Left ventricle myocardium inferior (tissue), 1 donor: ENCODE data around the gene NLGN1. TPM values are rescaled to one million over a fixed set of nuclear protein-coding genes. Genes with fewer than 3 reads are reported as not detected.

ENCODE experiments used
- DNase-seq: peaks from one replicate; pipeline ENCODE4 v3.0.0-alpha.2; 2020
- H3K27ac ChIP-seq: fragments of 200-600 bp; replicated peaks from 2 replicates; pipeline ENCODE4 v1.8.0; 2021
- H3K27me3 ChIP-seq: fragments of 200-600 bp; 2 replicates; pipeline ENCODE4 v1.8.0; 2021; ENCODE audit warnings: low read depth
- H3K36me3 ChIP-seq: fragments of 200-600 bp; 2 replicates; pipeline ENCODE4 v1.8.0; 2021
- H3K4me1 ChIP-seq: fragments of 200-600 bp; 2 replicates; pipeline ENCODE4 v1.8.0; 2021
- H3K4me3 ChIP-seq: fragments of 200-600 bp; 2 replicates; pipeline ENCODE4 v1.8.0; 2021; ENCODE audit warnings: mild to moderate bottlenecking, moderate library complexity
- H3K9me3 ChIP-seq: fragments of 200-600 bp; replicated peaks from 2 replicates; pipeline ENCODE4 v1.8.0; 2021
- CTCF ChIP-seq: fragments of 200-600 bp; IDR thresholded peaks from 2 replicates; pipeline ENCODE4 v1.8.0; 2021; ENCODE audit warnings: antibody characterized with exemption, mild to moderate bottlenecking, borderline replicate concordance
- intact Hi-C: fragments of 100-400 bp; cut with micrococcal nuclease; formaldehyde crosslinking; loops from one replicate; pipeline ENCODE4 v1.11.0; 2022
- total RNA-seq: library from RNA; stranded (reverse); fragmentation: NEBNext Ultra II Directional; extraction: Animal tissue kit (Norgen Biotek cat#: 25700); gene quantifications from one replicate; pipeline ENCODE4 v1.2.1, GENCODE V29; 2021
- donor health status: DM: no; HTN: yes; CAD: no; lungs with severe emphysema.

The NLGN1 gene
- total RNA-seq, 1 donor from 2014 or later, result 13.7 TPM

DNA sequence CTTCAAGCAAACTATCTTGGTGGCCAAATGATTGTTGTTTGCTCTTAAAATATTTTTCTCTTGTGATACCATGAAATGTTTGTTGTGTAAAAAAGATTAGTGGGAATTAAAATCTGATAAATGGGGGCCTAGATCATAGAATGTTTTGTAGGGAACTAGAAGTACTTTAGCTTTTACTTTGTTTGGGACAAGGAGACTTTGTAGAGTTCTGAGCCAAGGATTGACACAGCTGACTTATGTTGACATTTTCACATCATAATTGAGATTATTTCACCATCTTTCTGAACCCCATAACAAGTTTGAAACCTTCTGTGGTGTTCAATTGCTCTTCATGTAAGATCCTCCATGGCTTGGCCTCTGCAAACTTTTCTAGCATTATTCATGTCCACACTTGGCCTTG is 235.4 kb downstream of the NLGN1 start:
- no peak for DNase-seq
- no peak overlapping the region for H3K4me3 ChIP-seq
- H3K27me3 ChIP-seq, result no peaks in the 10 kb centered on the region
- peaks cover 7% of the 10 kb centered on the region for H3K4me1 ChIP-seq
- no peaks in the 10 kb centered on the region for H3K36me3 ChIP-seq
- intact Hi-C loops, result no loop called here
- no peak overlapping the region for H3K27ac ChIP-seq
- no peak for TF ChIP-seq CTCF
- H3K9me3 ChIP-seq, result no peaks in the 10 kb centered on the region

- DNase-seq, result no peak
- no peaks in the 10 kb centered on the region for H3K27me3 ChIP-seq
- H3K36me3 ChIP-seq, result no peaks in the 10 kb centered on the region
- intact Hi-C loops, result no loop called here
- peaks cover 7% of the 10 kb centered on the region for H3K4me1 ChIP-seq
- no peak overlapping the region for H3K27ac ChIP-seq
- no peaks in the 10 kb centered on the region for H3K9me3 ChIP-seq
- TF ChIP-seq CTCF, result no peak
- H3K4me3 ChIP-seq, result no peak overlapping the region
These were observed 238.3 kb downstream of the NLGN1 start for GRCh38 chr3:173635826-173636225.

- Histone ChIP-seq H3K36me3 (no peaks in the 10 kb centered on the region), H3K9me3 (no peaks in the 10 kb centered on the region), H3K4me3 (no peak overlapping the region), H3K4me1 (peaks cover 7% of the 10 kb centered on the region), H3K27ac (no peak overlapping the region), H3K27me3 (no peaks in the 10 kb centered on the region)
- no peak for TF ChIP-seq CTCF
- DNase-seq, result no peak
- intact Hi-C loops, result no loop called here
These were observed 241.6 kb downstream of the NLGN1 start for GRCh38 chr3:173639098-173639497.

GRCh38 chr3:173641696-173642095 is 244.2 kb downstream of the NLGN1 start:
- no peak for TF ChIP-seq CTCF
- intact Hi-C loops, result no loop called here
- Histone ChIP-seq H3K27ac (no peak overlapping the region), H3K4me3 (no peak overlapping the region), H3K36me3 (no peaks in the 10 kb centered on the region), H3K27me3 (no peaks in the 10 kb centered on the region), H3K4me1 (peaks cover 7% of the 10 kb centered on the region), H3K9me3 (no peaks in the 10 kb centered on the region)
- no peak for DNase-seq

GRCh38 chr3:173644086-173645082 is 246.8 kb downstream of the NLGN1 start:
- H3K9me3 ChIP-seq, result no peaks in the 10 kb centered on the region
- no peaks in the 10 kb centered on the region for H3K4me1 ChIP-seq
- no peaks in the 10 kb centered on the region for H3K27me3 ChIP-seq
- no peak for DNase-seq
- no peaks in the 10 kb centered on the region for H3K36me3 ChIP-seq
- no peak overlapping the region for H3K27ac ChIP-seq
- no peak overlapping the region for H3K4me3 ChIP-seq
- no peak for TF ChIP-seq CTCF
- intact Hi-C loops, result no loop called here
